Spleen (tissue), 7 donors: ENCODE measurements around the gene MYH14.

ENCODE experiments used
- CTCF ChIP-seq, 11 experiments: fragments of 200-600 bp in 7 of 11; fragments of 450-650 bp in 4 of 11; sonication (generic) in 4 of 11; IDR thresholded peaks in 8 of 11; conservative IDR thresholded peaks in 3 of 11; 1 replicate in 7 of 11; 2 replicates in 4 of 11; pipeline versions ENCODE4 v1.4.0 to v1.8.0; 2016 to 2021; ENCODE audit warnings: antibody characterized with exemption in 11 of 11, inconsistent platforms in 4 of 11, mild to moderate bottlenecking in 1 of 11
- POLR2A ChIP-seq, 3 donors: fragments of 450-650 bp; IDR thresholded peaks; one replicate each; pipeline ENCODE4 v1.5.1; 2017; ENCODE audit warnings: antibody characterized with exemption in 3 of 3, mild to moderate bottlenecking in 1 of 3
- POLR2AphosphoS5 ChIP-seq, 3 donors: sonication (generic); formaldehyde crosslinking; IDR thresholded peaks; one replicate each; pipeline ENCODE4 v1.5.1; 2017; ENCODE audit warnings: antibody characterized with exemption in 3 of 3
- donor health status: DM: no; HTN: no; CAD: no; lungs with moderate emphysema.
- donor health status: DM: no; HTN: no; CAD: no.
- donor health status: DM: no; HTN: no; CAD: no.

DNA sequence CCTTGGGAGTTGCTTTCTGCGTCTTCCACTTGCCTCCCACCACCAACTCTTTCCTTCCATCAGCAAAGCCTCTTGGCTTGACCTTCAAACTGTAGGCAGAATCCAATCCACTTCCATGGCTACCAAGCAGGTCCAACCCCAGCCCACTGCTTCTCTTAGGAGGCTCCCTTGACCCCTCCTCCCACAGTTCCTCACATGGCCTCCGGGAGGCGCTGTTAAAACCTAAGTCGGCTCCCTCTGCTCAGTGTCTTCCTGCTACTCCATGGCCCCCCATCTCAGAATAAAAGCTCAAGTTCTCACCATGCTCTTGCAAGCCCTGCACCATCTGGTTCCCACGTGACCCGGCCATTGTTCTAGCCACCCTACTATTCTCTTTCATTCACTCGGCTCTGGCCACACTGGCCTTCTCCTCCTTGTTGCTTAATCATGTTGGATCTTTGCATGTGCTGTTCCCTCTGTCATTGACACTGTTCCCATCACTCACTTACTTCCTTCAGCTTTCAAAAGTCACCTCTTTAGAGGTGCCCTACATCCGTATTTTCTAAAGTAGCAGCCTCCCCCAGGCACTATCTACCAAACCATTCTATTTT is 47.8 kb upstream of the MYH14 start:
- TF ChIP-seq CTCF (IDR thresholded peaks at IDR 0.05 in 8 of 11, conservative IDR thresholded peaks at IDR 0.05 in 3 of 11): no peak
- no peak for TF ChIP-seq POLR2A (IDR thresholded peaks at IDR 0.05)
- TF ChIP-seq POLR2AphosphoS5 (IDR thresholded peaks at IDR 0.05): no peak
